ENCODE results near the gene SURF4.

- no peak for TF ChIP-seq CTCF (IDR thresholded peaks at IDR 0.05)
- TF ChIP-seq ZNF232 (CRISPR knock-in tag; IDR thresholded peaks at IDR 0.05): no peak
- no peak for TF ChIP-seq PRDM15 (CRISPR knock-in tag; IDR thresholded peaks at IDR 0.05)
- TF ChIP-seq IRF2 (CRISPR knock-in tag; IDR thresholded peaks at IDR 0.05; ENCODE audit: borderline replicate concordance, low read depth): no peak
- no peak for TF ChIP-seq SOX15 (CRISPR knock-in tag; IDR thresholded peaks at IDR 0.05)
- TF ChIP-seq ATF2 (CRISPR knock-in tag; IDR thresholded peaks at IDR 0.05; ENCODE audit: borderline replicate concordance, low read depth): no peak
- TF ChIP-seq CREB1 (CRISPR knock-in tag; IDR thresholded peaks at IDR 0.05): no peak
- no peak for TF ChIP-seq GABPB1 (CRISPR knock-in tag; IDR thresholded peaks at IDR 0.05)
- TF ChIP-seq MAX (CRISPR knock-in tag; IDR thresholded peaks at IDR 0.05): no peak
- no peak for TF ChIP-seq E2F4 (CRISPR knock-in tag; IDR thresholded peaks at IDR 0.05; ENCODE audit: borderline replicate concordance, low read depth)
- TF ChIP-seq STAT6 (CRISPR knock-in tag; conservative IDR thresholded peaks at IDR 0.05; ENCODE audit: low read depth): no peak
- no peak for TF ChIP-seq TEAD4 (CRISPR knock-in tag; IDR thresholded peaks at IDR 0.05)
- TF ChIP-seq NFYB (CRISPR knock-in tag; conservative IDR thresholded peaks at IDR 0.05; ENCODE audit: low read depth): no peak
- TF ChIP-seq ZNF416 (CRISPR knock-in tag; IDR thresholded peaks at IDR 0.05): no peak
Measured at GRCh38 chr9:133400292-133400691, 24.4 kb upstream of the SURF4 start.
